ENCODE data around the gene MLKL. TPM values are rescaled to one million over a fixed set of nuclear protein-coding genes. Genes with fewer than 3 reads are reported as not detected.

Gene MLKL
- polyA plus RNA-seq, 1 donor (not counting 4 experiments of a cell fraction or from before 2014, with no cell fraction given): 12.5 TPM

- no peak overlapping the region for H3K27ac ChIP-seq (ENCODE audit: control insufficient read depth, insufficient read depth, low read length)
- no peaks in the 10 kb centered on the region for H3K4me1 ChIP-seq (ENCODE audit: control insufficient read depth, extremely low read depth, insufficient read depth, low read length)
- no peak overlapping the region for H3K4me3 ChIP-seq (ENCODE audit: control insufficient read depth in 2 of 3, extremely low read depth in 1 of 3, insufficient read depth in 2 of 3, low read depth in 1 of 3, low read length in 3 of 3)
- H3K4me2 ChIP-seq (ENCODE audit: control insufficient read depth, extremely low read depth, insufficient read depth, low read depth, low read length): no peak overlapping the region
- no peaks in the 10 kb centered on the region for H3K79me2 ChIP-seq (ENCODE audit: control insufficient read depth, insufficient read depth, low read length)
- no peak for TF ChIP-seq CTCF (optimal IDR thresholded peaks at IDR 0.05 in 1 of 3, IDR thresholded peaks at IDR 0.05 in 1 of 3, conservative IDR thresholded peaks at IDR 0.05 in 1 of 3; ENCODE audit: extremely low read depth in 1 of 3, insufficient read depth in 2 of 3, low read length in 3 of 3)
- TF ChIP-seq EZH2 (IDR thresholded peaks at IDR 0.05; ENCODE audit: low read length): no peak
- no peak for DNase-seq (ENCODE audit: low read depth, low spot score)
- no peaks in the 10 kb centered on the region for H4K20me1 ChIP-seq (ENCODE audit: control insufficient read depth, extremely low read depth, insufficient read depth, low read length)
- FAIRE-seq: no peak
- H3K9me1 ChIP-seq (ENCODE audit: control insufficient read depth, extremely low read depth, insufficient read depth, low read length): no peaks in the 10 kb centered on the region
- no peak overlapping the region for H2AFZ ChIP-seq (ENCODE audit: control insufficient read depth, low read length)
- H3K9me3 ChIP-seq (ENCODE audit: control insufficient read depth, low read depth, low read length): no peaks in the 10 kb centered on the region
- peaks cover 5 to 28% of the 10 kb centered on the region in 2 experiments for H3K36me3 ChIP-seq (ENCODE audit: control insufficient read depth in 2 of 2, extremely low read depth in 1 of 2, insufficient read depth in 2 of 2, low read length in 2 of 2)
- H3K27me3 ChIP-seq (ENCODE audit: control insufficient read depth, extremely low read depth, insufficient read depth, low read length): no peaks in the 10 kb centered on the region
- dilution Hi-C loops (cut with MboI; ENCODE audit: extremely low pct_ligation_motif_present, low sequenced_read_pairs): no loop called here
- H3K9ac ChIP-seq (ENCODE audit: control insufficient read depth, extremely low read depth, insufficient read depth, low read length): no peak overlapping the region
Measured at GRCh38 chr16:74641969-74642368, 58.7 kb downstream of the MLKL start.

GRCh38 chr16:74637742-74638453 is 62.8 kb downstream of the MLKL start:
- H3K9ac ChIP-seq (ENCODE audit: control insufficient read depth, extremely low read depth, insufficient read depth, low read length): no peak overlapping the region
- dilution Hi-C loops (cut with MboI; ENCODE audit: extremely low pct_ligation_motif_present, low sequenced_read_pairs): no loop called here
- FAIRE-seq: no peak
- H3K4me2 ChIP-seq (ENCODE audit: control insufficient read depth, extremely low read depth, insufficient read depth, low read depth, low read length): no peak overlapping the region
- peaks cover 5 to 24% of the 10 kb centered on the region in 2 experiments for H3K36me3 ChIP-seq (ENCODE audit: control insufficient read depth in 2 of 2, extremely low read depth in 1 of 2, insufficient read depth in 2 of 2, low read length in 2 of 2)
- no peak overlapping the region for H2AFZ ChIP-seq (ENCODE audit: control insufficient read depth, low read length)
- no peaks in the 10 kb centered on the region for H3K9me1 ChIP-seq (ENCODE audit: control insufficient read depth, extremely low read depth, insufficient read depth, low read length)
- no peaks in the 10 kb centered on the region for H3K9me3 ChIP-seq (ENCODE audit: control insufficient read depth, low read depth, low read length)
- H4K20me1 ChIP-seq (ENCODE audit: control insufficient read depth, extremely low read depth, insufficient read depth, low read length): no peaks in the 10 kb centered on the region
- no peaks in the 10 kb centered on the region for H3K79me2 ChIP-seq (ENCODE audit: control insufficient read depth, insufficient read depth, low read length)
- H3K27me3 ChIP-seq (ENCODE audit: control insufficient read depth, extremely low read depth, insufficient read depth, low read length): no peaks in the 10 kb centered on the region
- no peak overlapping the region for H3K27ac ChIP-seq (ENCODE audit: control insufficient read depth, insufficient read depth, low read length)
- H3K4me1 ChIP-seq (ENCODE audit: control insufficient read depth, extremely low read depth, insufficient read depth, low read length): no peaks in the 10 kb centered on the region
- no peak for TF ChIP-seq EZH2 (IDR thresholded peaks at IDR 0.05; ENCODE audit: low read length)
- no peak for TF ChIP-seq CTCF (optimal IDR thresholded peaks at IDR 0.05 in 1 of 3, IDR thresholded peaks at IDR 0.05 in 1 of 3, conservative IDR thresholded peaks at IDR 0.05 in 1 of 3; ENCODE audit: extremely low read depth in 1 of 3, insufficient read depth in 2 of 3, low read length in 3 of 3)
- no peak for DNase-seq (ENCODE audit: low read depth, low spot score)
- H3K4me3 ChIP-seq (ENCODE audit: control insufficient read depth in 2 of 3, extremely low read depth in 1 of 3, insufficient read depth in 2 of 3, low read depth in 1 of 3, low read length in 3 of 3): no peak overlapping the region

Measured in keratinocyte (primary cell).